SIG-M5 treated with dmso at 0.1 percent for 504 hours (cell line): Measurements from ENCODE around the gene ATP2B1.

Experiments
- DNase-seq: peaks from one replicate; lab custom pipeline; 2025; ENCODE audit not compliant: unreplicated experiment; lab: John Stamatoyannopoulos, UW

Gene ATP2B1

DNA sequence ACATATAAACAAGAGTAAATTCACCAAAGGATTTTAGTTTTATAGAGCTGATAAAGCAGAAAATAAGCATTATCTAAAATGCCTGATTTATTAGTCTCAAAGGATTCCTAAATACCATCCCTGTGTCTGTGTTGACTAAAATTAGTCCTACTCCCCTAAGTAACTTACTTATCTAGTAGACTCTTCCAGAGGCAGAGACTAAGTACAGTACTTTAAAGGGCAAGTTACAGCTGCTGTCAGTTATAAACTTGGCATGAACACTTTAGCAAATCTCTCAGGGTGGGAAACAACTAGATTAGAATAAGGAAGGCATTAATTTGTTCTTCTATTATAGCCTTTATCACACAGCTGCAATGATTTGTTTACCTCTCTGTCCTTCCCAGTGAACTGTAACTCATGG, 46.0 kb downstream of the ATP2B1 start:
- no peak for DNase-seq

DNA sequence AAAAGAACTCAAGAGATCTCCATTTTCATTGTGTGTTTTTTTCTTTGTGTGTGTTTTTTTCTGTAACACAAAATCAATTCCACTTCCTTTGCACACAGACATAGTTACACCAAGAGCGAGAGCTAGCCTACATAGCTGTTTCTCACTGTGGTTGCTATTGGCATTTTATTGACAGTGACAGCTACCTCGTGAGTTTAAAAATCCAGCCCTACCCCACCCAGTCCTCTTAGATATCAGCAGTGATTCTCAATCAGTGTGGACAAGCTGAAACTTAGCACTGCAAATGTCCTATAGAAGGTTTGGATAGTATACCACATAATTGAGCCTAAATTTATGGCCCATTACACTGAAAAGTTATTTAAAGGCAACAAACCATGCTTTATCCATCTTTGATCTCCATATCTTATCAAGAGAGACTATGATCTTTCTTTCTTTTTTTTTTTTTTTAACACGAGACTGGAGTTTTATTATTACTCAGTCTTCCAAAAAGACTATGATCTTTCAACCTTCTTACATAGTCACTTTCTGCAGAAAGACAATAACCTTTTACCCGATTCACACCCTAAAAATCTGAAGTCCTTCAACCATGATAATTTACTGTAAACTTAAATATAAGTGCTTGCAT, 46.8 kb downstream of the ATP2B1 start:
- no peak for DNase-seq

DNA sequence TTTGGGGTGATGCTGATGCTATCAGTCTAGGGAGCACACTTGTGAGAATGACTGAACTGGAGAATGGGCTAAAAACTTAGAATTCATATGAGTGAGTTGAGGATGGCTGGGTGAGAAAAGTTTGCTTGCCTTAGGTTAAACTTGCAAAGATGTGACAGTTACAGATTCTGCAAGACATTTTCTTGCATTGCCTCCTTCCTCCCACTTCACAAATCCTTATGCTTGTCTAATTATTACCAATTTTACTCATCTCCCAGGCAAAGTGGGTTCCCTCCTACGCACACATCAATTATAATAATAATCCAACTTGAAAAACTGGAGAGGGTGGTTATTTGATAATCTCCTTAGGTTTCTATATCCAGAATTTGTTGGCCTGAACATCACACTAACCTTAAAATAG, 50.9 kb downstream of the ATP2B1 start:
- no peak for DNase-seq

DNA sequence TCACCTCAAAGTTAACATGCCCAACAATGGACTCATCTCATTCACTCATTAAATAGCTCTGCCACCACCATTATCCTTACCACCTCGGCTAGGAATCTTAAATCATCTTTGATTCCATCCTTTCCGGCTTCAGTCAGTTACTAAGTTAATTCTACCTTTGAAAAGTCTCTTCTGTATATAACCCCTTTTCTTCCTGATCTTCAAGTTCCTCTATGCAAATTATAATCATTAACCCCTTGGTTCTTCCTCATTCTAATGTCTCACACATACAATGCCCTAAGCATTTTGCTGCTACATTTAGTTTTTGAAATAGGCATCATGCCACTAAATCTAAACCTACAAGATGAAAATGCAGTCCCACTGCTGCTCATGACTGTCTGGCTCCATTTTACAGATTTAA, 51.6 kb downstream of the ATP2B1 start:
- DNase-seq = peak; percentile 12

DNA sequence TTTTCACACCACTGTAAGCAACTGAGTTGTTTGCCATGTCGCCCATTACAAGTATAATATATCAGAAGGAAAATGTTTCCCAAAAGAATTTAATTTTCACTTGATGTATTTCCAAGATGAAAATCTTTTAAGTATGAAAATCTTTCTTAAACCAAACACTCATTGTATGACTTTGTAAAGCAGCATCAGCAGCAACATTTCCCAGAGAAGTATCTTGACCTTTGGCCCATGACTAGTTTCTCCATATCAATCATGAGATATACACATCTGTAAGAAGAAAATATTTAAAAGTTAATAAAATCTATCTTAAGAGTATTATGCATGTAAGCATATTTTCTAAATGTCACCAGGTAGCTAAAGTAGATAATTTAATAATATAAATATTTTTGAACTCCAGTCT, 52.8 kb downstream of the ATP2B1 start:
- no peak for DNase-seq

DNA sequence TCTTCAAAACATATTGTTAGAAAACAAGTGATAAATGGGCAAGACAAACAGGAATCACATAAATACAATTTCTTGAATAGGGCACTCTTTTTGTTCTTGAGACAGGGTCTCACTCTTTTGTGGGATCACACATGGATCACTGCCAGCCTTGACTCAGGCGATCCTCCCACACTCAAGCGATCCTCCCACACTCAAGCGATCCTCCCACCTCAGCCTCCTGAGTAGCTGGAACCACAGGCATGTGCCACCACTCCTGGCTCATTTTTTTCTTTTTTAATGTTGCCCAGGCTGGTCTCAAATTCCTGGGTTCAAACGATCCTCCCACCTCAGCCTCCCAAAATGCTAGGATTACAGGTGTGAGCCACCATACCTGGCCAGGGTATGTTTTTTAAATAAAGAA, 57.4 kb downstream of the ATP2B1 start:
- no peak for DNase-seq

DNA sequence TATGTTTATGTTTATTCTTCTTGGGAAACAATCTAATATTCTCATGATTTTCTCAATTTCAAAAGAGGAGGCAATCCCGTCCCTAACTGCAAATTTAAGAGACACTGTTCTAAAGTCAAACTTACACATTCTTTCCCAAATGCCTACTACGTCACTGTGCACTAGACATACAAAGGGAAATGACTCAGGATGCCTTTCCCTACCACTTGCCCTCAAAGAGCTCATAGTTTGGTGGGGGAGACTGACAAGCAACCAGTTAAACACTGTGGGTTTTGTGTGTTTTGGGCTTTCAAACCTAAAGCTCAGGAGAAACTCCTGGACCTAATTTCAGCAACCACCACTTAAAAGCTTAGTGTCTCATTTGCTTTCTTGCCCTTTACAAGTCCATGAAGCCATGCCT, 58.4 kb downstream of the ATP2B1 start:
- no peak for DNase-seq

DNA sequence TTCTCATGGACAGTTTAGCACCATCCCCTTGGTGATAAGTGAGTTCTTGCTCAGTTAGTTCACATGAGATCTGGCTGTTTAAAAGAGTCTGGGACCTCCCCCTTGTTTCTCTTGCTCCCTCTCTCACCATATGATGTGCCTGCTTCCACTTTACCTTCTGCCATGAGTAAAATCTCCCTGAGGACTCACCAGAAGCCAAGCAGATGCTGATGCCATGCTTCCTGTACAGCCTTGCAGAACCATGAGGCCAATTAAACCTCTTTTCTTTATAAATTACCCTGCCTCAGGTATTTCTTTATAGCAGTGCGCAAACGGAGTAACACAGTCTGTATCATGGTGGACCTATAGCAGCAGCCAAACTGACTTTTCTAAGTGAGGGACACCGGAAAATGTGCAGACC, 58.8 kb downstream of the ATP2B1 start:
- DNase-seq = no peak

DNA sequence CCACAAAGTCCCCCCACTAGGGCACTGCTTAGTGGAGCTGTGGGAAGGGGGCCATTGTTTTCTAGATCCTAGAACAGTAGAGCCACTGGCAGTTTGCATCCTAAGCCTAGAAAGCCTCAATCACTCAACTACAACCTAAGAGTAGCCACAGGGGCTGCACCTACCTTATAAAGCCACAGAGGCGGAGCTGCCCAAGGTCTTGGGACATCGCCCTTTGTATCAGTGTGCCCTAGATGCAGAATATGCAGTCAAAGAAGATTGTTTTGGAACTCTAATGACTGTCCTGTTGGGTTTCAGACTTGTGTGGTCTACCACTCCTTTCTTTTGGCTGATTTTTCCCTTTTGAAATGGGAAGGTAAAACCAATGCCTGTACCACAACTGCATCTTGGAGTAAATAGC, 59.5 kb downstream of the ATP2B1 start:
- no peak for DNase-seq

DNA sequence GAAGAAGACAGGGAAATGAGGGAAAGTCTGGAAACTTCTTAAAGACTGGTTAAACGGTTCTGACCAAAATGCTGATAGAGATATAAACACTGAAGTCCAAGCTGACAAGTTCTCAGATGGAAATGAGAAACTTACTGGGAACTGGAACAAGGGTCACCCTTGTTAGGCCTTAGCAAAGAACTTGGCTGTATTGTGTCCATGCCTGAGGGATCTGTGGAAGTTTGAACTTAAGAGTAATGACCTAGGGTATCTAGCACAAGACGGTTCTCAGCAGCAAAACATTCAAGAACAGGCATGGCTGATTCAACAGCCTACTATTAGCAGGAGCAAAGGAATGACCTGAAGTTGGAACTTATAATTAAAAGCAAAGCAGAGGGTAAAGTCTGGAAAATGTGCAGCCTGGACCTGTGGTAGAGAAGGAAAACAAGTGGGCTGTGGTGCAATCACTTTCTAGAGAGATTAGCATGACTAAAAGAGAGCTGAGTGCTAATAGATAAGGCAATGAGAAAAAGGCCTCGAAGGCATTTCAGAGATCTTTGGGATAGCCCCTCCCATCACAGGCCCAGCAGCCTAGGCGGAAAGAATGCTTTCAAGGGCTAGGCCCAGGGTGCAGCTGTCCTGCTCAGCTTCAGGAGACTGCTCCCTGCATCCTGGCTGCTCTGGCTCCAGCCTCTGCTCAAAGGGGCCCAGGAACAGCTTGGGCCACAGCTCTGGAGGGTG, 60.3 kb downstream of the ATP2B1 start:
- DNase-seq = no peak

DNA sequence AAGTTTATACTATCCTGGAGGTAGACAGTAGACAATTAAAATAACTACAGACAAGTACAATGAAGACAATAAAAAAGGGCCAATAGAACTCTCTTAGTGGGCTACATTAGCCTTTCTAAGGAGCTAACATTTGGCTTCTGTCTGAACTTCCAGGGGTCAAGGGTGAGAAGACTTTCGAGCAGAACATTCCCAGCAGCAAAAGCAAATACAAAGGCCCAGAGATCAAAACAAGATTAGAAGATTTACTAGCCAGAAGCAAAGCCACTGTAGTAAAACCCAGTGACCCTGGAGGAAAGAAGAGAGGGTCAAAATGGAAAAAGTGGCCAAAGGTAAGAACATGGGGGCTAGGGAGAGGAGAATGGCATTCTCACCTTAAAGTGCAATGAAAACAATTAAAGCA, 63.2 kb downstream of the ATP2B1 start:
- DNase-seq = peak; percentile 18

DNA sequence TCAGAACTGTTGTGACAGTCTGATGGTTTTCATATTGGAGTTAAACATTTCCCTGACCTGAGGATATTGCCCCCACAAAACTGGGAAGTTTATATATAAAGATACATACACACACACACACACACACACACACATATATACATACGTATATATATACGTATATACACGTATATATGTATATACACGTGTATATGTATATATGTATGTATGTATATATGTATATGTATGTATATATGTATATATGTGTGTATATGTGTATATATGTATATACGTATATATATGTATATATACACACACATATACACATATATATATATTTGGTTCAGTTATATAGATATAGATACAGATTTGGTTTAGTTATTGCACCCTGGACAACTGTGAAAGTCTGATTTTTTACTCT, 65.7 kb downstream of the ATP2B1 start:
- DNase-seq = no peak

DNA sequence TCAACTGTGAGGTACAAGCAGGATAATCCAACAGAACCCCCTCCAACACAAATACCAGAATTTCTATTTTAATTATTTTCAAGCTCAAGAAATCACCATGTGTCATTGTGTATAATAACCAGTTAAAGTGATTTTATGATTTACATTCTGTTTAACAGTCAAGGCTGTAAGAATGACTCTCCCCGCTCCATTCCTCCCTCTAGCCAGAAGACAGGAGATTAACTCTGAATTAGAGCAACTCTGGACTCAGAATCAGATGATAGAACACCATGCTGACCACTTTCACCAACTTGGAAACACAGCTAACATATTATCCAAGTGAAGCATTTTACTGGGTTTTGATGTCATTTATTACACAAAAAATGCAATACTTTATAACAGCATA, 71.9 kb downstream of the ATP2B1 start:
- DNase-seq = no peak

DNA sequence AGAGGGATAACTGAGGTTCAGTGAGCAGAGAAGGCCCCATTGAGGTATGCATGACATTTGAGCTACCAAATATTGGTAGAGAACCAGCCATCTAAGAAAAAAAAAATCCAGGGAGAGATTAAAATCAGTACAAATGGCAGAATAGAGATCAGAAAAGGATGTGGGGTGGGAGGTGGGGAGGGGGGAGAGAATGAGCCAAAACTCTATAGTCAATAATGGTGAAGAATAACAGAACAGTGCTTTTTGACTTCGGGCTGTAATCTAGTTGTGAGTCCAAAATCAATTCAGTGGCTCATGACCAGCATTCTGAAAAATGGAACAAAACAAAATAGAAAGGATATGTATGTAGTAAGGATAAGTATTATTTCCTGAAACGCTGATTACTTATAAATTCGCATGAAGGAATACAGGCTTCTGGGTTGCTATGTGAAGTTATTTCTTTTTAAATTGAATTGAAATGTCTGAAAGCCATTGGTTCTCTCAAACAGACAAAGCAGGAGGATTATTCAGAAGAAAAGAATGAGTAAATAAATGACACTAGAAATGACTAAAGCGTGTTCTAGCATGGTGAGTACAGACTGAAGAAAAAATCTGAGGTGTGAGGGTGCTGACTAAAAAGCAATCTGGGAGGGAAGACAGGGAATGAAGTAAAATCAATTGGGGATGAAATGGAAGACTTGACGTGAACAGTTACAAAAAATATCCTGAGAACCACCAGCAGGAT, 72.4 kb downstream of the ATP2B1 start:
- DNase-seq = no peak

DNA sequence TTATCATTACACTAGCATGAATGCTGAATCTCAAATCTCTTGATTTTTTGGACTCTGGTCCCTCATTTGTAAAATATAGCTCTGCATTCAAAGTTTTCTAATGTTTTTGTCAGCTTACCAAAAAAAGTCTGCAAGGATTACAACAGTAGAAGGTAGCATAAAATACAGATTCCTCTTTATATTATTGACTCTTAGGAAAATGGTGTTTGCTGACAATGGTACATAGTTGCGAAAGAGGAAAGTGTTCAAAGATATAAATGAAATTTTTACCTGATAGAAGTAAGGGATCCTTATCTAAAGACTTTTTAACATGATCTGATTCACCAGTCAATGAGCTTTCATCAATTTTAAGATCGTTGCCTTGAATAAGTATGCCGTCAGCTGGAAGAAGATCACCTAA, 74.1 kb downstream of the ATP2B1 start:
- no peak for DNase-seq

DNA sequence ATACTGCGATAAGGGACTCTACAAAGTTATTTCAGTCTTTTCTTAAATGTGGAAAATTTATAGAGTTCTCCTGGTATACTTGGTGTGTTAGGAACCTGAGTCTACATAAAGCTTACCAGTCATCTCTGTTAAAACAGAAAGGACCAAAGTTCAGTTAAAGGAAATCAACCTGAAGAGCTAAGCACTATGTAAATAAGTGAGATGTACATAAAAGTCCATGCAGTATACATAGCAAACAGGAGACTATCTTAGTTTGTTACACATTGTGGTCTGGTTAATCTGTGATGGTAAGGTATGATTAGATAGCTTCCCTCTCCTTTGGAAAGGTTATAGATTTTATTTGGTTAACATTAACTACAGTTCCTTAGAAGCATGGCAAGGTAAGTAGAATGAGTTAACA, 75.9 kb downstream of the ATP2B1 start:
- no peak for DNase-seq

DNA sequence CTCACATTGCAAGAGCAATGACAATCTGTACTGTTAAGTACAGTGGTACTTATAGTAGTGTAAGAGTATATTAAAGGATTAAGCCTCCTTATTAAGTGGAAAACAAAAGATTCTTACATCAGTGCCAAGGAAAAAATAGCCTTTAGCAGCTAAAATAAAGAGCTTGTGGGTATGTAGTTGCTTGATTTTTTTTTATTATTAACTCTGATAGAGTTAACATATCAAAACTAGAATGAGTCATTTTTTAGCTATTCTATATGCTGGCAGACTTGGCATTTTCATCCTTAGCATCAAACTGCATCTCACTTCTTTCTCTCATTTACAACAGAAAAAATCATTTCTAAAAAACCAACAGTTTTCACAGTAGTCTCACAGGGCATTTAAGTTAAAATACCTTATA, 86.5 kb downstream of the ATP2B1 start:
- no peak for DNase-seq

DNA sequence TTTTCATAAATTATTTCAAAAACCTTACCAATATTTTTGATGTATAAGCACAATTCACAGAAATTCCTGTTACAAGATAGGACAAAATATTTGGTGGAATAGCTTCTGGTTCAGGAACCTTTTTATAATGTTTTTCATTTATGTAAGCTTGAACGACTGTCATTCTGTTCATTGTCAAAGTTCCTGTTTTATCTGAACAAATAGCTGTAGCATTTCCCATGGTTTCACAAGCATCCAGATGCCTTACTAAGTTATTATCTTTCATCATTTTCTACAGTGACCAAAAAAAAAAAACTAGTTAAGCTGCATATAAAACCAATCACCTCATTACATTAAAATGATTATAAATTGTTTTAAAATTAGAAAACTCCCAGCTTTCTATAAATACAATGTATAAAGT, 87.1 kb downstream of the ATP2B1 start:
- DNase-seq = peak; percentile 2

DNA sequence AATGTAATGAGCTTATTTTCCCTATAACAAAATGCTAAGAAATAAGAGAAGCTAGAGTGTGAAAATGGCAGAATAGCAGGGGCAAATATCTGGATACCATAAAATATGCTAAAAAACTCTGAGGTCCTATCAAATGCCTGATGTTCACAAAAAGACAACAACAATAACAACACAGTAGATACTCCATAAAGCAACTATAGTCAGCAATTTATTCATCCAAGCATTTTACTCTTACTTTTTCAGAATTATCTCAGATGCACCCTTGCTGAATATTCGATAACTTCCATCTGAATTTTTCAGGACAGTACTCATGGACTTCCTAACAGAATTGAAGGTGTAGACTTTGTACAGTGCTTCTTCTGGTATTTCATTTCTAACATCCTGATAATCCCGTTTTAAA, 88.9 kb downstream of the ATP2B1 start:
- no peak for DNase-seq

DNA sequence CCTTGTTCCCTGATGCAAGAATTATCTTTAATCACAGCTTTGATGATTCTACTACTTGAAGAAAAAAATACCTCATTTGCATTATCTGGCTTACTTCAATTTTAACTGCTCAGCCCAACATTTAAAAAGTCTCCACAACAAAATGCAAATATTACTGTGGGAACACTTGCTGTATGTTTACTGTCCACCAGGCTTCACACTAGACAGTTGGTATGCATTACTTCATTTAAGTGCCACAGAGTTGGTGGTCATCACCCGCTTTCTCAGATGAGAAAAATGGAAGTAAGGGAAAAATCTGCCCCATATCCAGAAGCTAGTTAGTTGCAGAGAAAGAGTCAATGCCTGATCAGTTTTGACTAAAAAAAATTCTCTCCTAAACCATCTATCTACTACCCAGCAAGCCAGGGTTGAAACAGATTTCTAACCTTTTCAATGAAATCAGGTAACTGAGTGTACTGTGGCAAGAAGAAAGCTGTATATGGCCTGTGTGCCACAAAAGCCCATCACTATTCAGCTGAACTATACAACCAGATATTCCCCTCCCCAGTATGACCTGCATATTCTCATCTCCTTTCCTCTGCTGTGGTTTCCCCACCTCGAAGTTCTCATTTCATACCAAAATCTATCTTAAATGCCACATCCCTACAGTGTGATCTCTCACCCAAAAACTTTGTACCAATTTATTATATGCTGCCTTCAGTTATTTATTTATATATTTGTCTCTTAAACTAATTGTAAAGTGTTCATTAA, 90.3 kb downstream of the ATP2B1 start:
- no peak for DNase-seq

DNA sequence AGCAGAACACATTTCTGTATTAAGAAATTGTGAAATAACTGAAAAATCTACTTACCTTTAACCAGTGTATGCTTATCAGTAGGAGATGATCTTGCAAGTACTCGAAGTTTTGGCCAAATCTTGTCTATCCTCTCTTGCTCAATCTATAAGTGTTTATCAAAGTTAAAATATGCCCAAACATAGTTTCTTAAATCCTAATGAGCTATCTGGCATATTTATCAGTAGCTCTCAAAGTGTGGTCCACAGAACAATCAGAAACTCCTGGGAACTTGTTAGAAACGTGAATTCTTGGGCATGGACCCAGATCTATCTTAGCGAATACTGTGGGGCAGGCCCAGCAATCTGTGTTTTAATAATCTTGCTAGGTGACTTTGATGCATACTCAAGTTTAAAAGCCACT, 98.3 kb downstream of the ATP2B1 start:
- DNase-seq = no peak

DNA sequence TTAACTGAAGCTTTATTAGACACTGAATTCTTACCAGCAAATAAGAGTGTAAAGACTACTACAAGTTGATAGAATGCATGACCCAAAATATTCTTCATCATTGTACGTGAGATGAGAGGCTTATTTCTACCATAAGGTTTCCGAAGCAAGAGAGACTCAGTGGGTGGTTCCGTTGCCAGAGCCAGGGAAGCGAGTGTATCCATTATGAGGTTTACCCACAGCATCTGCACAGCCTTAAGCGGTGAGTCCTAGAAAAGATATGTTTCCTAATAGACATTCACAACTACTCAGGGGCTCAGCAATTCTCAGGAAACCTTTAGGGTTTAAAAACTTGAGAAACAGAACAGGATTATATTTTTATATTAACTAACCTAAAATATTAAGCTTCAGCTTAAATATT, 105.0 kb downstream of the ATP2B1 start:
- DNase-seq = no peak
